ENCODE measurements around the gene KRTAP10-10.
"Not testable (repeated sequence)": the region's sequence is repeated elsewhere in the genome, so short reads cannot be mapped to it uniquely, and the experiment has no call there.

KRTAP10-10 gene

DNA sequence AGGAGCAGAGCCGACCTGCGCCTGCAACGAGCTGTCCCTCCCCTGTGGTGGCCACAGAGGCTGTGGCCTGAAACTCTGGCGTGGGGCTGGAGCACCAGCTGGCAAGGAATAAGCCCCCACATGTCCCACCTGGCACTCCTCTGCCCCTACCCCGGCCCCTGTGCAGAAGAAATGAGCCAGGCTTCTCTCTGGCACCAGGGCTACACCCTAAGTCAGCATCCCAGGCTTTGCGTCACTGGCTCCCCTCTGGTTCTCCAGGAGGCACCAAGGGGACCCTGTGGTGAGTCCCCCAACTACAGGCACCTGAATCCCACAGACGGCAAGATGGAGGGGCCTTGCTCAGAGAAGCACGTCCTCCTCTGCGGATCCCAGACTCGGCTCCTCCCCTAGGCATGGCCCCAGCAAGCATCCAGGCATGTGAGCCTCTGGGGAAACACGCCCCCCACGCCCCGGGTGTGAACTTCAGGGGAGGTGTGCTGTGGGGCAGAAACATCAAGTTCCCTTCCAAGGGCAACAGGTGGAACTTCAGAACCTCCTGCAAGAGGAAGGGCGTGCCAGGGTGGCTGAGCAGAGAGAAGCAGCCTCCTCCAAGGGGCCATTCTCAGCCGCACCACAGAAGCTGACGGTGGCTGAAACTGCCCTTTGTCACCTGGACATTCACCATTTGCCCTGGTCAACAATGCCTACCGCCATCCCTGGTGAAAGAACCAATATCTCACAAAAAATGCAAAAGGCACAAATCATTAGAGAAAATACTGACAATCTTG, 33.9 kb upstream of the KRTAP10-10 start:
- no peak for DNase-seq (ENCODE audit: low spot score)

DNA sequence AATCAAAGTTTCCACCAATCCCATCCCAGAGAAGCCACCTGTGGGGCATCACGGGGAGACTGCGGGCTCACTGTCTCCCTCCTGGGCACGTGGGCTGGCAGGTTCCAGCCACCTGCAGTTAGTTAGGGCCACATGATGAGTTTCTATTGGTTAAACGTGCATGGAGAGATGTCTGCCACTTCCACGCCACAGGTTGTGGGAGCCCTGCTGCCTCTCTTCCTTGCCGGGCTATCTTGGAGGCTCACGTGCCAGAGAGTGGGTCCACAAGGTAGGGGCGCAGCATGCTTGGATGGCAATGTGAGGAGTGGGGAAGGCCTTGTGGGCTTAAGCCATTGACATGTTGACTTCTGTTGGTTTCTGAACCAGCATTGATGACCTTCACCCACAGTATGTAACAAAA, 33.2 kb upstream of the KRTAP10-10 start:
- DNase-seq (ENCODE audit: low spot score) = no peak

- no peak for DNase-seq (ENCODE audit: low spot score)
Measured at GRCh38 chr21:44606495-44606894, 30.7 kb upstream of the KRTAP10-10 start.

DNA sequence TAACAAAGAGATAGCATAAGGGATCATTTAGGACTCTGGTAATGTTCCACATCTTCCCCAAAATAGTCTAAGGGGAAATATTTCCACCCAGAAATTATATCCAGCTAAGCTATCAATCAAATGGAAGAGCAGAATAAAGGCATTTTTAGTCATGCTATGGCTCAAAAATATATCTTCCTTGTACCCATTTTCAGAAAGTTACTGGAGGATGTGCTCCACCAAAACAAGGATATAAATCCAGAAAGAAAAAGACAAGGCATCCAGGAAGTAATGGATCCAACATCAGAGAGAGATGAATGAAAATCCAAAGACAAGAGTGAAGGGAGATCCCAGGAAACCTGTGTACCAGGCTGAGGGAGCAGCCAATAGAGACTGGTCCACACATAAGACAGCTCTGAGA, 28.0 kb upstream of the KRTAP10-10 start:
- no peak for DNase-seq (ENCODE audit: low spot score)

GRCh38 chr21:44610157-44610843, 26.9 kb upstream of the KRTAP10-10 start:
- not testable (repeated sequence) for DNase-seq (ENCODE audit: low spot score)

- DNase-seq (ENCODE audit: low spot score) = no peak
Measured at GRCh38 chr21:44611551-44611950, 25.6 kb upstream of the KRTAP10-10 start.

DNA sequence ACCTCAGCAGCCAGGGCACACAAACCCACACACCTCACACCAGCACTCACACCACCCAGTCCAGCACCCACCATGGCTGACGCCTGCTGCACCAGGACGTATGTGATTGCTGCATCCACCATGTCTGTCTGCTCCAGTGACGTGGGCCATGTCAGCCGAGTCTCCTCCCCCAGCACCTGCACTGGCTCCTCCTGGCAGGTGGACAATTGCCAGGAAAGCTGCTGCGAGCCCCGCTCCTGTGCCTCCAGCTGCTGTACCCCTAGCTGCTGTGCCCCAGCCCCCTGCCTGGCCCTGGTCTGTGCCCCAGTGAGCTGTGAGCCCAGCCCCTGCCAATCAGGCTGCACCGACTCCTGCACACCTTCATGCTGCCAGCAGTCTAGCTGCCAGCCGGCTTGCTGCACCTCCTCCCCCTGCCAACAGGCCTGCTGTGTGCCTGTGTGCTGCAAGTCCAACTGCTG, 25.1 kb upstream of the KRTAP10-10 start, which contains the start of gene KRTAP10-8:
Gene KRTAP10-8, plus strand, starts transcription at position 51 of the 458 bp plus-strand sequence. Its CDS starts 22 bp downstream, at position 73.
- DNase-seq (ENCODE audit: low spot score) = no peak

GRCh38 chr21:44612669-44613229, 24.4 kb upstream of the KRTAP10-10 start:
- DNase-seq (ENCODE audit: low spot score) = no peak

GRCh38 chr21:44613386-44614155, 23.6 kb upstream of the KRTAP10-10 start:
- DNase-seq (ENCODE audit: low spot score) = no peak

GRCh38 chr21:44614161-44614631, 23.0 kb upstream of the KRTAP10-10 start:
- no peak for DNase-seq (ENCODE audit: low spot score)

- DNase-seq (ENCODE audit: low spot score) = no peak
Measured at GRCh38 chr21:44614961-44615391, 22.2 kb upstream of the KRTAP10-10 start.

DNA sequence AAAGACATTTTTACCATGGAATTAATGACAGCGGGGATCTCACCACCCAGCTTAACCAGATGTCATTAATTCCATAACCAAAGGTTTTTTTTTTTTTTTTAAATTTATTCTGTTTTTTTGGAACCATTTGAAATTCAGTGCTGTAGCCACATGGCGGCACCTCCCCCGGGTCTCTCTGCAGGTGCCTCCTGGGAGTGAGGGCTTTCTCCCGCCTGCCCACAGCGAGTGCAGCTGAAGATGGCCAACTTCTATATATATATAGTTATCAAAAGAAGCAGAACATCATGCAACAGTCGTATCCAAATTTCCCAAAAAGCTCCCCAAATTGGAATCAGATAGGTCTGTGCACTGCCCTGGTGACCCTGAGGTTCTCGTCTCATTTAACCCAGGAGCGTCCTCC, 21.7 kb upstream of the KRTAP10-10 start:
- no peak for DNase-seq (ENCODE audit: low spot score)

GRCh38 chr21:44615911-44616590, 21.1 kb upstream of the KRTAP10-10 start:
- DNase-seq (ENCODE audit: low spot score) = no peak

- no peak for DNase-seq (ENCODE audit: low spot score)
Measured at GRCh38 chr21:44616591-44616926, 20.6 kb upstream of the KRTAP10-10 start.

DNA sequence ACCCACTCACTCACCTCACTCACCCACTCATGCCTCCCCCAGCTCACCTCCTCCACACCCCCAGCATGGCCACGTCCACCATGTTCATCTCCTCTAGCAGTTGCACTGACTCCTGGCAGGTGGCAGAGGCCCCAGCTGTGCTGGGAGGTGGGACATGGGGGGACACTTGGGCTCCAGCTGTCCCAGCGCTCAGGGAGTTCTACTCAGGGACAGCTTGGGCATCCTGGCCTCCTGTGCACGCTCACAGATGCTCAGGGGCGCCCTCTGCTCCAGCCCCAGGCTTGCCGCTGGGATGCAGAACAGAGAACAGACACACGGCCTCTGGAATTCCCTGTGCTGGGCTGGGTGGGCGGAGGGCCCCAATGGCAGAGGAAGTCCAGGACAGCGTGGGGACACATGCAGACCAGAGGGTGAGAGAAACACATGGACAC, 20.1 kb upstream of the KRTAP10-10 start:
- no peak for DNase-seq (ENCODE audit: low spot score)

DNA sequence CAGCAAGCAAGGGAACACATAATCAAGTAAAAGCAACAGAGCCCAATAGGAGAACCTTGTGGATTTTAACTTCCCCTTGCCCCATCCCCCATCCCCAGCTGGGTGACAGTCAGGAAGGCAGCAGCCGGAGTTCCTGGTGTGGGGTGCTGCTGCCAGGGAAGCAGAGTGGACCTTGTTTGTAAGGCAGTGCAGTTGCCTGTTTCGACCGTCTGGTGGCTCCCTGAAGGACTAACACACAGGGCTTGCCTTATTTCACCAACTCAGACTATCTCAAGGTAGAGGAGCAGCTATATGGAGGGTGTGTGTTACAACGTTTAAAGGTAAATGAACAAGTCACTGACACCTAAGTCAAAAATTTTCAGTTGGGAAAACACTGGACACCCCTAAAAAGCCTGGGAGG, 18.7 kb upstream of the KRTAP10-10 start:
- DNase-seq (ENCODE audit: low spot score) = no peak

GRCh38 chr21:44618909-44619308, 18.2 kb upstream of the KRTAP10-10 start:
- no peak for DNase-seq (ENCODE audit: low spot score)

DNA sequence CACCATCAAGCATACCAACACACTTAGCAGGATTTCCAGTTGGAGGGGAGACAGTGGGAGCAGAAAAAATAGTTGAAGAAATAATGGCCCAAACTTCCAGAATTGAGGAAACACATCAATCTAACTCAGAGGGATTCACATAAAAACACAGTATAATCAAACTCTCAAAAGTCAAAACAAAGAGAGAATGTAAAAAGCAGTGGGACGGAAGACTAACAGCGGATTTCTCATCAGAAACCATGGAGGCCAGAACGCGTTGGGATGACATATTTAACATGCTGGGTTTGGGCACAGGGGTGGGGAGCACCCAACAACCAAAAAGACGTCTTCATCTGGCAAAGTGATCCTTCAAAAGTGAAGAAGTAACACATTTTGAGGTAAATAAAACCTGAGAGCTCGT, 17.3 kb upstream of the KRTAP10-10 start:
- DNase-seq (ENCODE audit: low spot score) = no peak

DNA sequence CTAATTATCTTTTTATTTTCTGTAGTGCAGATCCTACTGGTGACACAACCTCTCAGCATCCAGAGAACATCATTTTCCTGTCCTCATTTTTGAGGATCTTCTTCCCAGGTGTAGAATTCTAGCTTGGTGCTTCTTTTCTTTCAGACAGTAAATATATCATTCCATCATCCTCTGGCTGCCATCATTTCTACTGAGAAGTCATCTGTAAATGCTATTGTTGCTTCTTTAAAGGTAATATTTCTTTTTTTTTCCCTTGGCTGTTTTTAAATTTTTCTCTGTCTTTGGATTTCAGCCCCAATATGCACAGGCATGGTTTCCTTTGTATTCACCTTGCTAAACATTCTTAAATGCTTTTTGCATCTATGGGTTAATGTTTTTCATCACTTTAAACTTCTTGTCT, 13.6 kb upstream of the KRTAP10-10 start:
- no peak for DNase-seq (ENCODE audit: low spot score)

- DNase-seq (ENCODE audit: low spot score) = no peak
Measured at GRCh38 chr21:44625756-44626155, 11.4 kb upstream of the KRTAP10-10 start.

DNA sequence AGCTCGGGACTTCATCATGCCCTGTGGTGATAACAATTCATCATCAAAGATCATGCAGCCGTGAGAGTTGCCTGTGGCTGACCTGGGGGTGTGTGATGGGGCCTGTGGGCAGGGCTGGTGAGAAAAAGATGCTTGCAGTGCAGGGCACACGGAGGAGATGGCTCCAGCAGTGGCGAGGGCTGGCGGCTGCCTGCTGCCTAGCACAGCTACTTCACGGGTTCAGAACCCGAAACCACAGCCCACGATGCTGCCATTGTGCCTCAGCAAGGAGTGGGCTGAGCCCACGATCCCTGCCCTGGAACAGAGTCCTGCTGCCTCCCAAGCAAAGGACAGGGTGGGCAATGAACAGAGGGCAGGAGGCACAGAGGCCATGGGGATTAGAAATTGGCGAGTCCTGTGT, 10.9 kb upstream of the KRTAP10-10 start:
- DNase-seq (ENCODE audit: low spot score) = no peak
